HG02642 (cell line): Measurements from ENCODE around the gene ABCF1.

ENCODE experiments used
- ATAC-seq: cut with Tn5 transposase; IDR thresholded peaks from one replicate; pipeline ENCODE4 v1.9.1; 2021; ENCODE audit warnings: mild to moderate bottlenecking; ENCODE audit not compliant: unreplicated experiment, poor library complexity

ABCF1 gene

DNA sequence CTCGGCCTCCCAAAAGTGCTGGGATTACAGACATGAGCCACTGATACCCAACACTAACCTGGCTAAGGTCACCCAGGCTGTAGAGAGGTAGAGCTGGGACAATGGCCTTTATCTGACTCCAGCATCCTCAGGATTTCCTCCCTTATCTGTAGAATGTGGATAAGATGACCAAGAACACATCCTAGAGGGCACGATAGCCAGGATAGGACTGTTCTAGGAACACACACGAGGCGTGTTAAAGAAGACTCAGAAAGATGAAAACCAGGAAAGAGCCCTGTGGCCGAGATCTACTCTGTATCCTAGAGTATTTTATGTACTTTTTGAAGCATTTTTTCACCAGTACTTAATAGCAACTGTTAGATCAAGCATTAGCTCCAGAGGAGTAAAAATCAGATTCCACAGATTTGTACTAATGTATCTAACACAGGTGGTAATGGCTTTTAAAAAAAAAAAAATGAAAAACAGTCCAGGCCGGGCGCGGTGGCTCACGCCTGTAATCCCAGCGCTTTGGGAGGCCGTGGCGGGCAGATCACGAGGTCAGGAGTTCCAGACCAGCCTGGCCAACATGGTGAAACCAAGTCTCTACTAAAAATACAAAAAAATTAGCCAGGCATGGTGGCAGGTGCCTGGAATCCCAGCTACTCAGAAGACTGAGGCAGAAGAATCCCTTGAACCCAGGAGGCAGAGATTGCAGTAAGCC, 28.5 kb downstream of the ABCF1 start:
- ATAC-seq, result no peak

DNA sequence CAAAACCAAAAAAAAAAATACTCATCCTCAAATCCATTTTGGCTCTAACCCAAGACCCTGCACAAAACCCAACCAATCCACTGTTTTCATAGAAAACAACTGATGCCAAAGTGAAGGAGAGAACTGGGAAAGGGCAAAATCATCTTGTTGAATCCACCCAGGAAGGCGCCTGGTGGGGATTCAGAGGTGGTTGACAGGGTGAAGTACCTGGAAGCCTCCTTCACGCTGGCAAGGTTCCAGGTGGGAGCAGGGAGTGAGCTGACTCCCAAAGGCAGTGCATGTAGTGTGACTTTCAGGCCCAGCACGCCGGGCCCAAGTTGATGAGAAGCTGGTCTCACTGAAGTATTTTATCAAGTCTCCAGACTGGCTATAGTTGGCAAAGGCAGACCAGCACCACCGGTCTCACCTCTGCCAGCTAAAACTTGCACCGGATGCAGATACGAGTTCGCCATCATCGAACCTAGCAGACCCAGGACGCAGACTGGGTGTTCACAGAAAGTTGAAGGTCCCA, 29.3 kb downstream of the ABCF1 start:
- ATAC-seq, result no peak

DNA sequence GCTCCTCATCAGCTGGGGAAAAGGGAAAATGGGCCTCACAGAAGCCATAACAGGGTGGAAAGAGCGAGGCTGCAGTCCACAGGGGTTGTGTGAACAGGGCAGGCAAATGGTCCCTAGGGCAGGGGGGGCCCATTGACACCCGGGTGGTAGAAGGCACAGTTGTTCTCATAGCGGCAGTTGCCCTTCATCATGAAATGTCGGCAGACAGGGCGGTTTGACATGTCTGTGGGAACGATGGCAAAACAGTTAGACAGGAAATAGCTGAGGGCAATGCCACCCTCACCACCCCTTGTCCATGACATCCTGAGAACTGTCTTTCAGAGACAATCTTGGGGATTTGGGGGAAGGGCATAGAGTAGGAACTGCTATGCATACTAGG, 30.2 kb downstream of the ABCF1 start:
- ATAC-seq, result no peak

DNA sequence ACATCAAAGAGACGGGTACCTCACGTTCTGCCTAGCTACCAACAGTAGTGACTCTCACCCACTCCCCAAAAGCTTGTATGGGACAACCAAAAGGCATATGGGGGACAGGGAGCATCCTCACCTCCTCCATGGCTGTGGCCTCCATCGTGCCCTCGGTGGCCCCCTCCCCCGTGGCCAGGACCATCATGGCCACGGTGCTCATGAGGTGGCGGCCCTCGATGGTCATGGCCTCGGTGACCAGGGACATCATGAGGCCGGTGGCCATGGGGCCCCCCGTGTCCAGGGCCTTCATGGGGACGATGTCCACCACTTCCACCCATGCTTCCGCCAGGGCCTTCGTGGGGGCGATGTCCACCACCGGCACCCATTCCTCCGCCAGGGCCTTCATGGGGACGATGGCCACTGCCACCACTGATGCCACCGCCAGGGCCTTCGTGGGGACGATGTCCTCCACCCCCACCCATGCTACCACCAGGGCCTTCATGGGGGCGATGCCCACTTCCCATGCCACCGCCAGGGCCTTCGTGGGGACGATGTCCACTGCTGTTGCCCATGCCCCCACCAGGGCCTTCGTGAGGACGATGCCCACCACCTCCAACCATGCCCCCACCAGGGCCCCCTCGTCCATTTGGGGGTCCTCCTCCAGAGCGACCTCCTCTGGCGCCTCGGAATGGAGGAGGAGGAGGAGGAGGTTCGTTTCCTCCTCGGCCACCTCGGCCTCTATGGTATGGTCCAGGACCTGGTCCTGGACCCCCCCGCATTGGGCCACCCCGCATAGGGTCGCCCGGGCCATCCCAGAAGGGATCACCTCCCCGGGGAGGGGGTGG, 30.8 kb downstream of the ABCF1 start:
- no peak for ATAC-seq

DNA sequence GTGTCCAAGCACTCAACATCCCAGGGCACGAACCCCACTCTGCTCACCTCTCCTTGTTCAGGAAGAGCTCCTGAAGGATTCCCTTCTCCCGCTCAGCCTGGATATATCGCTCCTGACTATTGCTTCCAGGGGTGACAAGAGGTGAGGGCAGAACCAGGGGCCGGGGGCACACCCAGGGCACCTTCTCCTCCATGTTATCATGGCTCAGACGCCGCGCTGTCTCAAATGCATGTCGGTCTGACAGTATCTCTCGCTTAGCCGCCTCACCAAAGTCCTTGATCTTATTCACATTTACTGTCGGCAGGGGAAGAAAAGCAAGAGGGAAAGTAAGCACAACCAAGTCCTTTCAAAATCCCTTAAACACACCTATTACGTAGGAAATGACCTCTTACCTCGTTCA, 32.7 kb downstream of the ABCF1 start:
- ATAC-seq, result no peak

DNA sequence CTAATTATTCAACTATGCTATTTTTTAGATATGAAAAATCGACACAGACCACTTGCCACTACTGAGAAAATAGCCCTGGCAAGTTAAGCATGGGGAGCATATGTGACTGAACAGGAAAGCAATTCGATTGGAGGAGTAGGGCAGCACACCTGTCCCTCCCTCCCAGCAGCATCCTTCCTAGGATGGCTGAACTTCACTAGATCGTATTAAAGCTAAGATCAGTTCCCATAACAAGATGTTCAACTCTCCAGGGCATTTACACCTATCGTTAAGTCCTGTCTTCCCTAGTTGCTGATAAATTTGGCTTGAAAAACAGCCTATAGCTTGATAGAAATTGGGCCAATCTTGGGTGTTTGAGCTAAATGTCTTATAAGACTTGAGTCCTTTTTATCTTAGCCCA, 38.8 kb downstream of the ABCF1 start:
- ATAC-seq, result no peak

DNA sequence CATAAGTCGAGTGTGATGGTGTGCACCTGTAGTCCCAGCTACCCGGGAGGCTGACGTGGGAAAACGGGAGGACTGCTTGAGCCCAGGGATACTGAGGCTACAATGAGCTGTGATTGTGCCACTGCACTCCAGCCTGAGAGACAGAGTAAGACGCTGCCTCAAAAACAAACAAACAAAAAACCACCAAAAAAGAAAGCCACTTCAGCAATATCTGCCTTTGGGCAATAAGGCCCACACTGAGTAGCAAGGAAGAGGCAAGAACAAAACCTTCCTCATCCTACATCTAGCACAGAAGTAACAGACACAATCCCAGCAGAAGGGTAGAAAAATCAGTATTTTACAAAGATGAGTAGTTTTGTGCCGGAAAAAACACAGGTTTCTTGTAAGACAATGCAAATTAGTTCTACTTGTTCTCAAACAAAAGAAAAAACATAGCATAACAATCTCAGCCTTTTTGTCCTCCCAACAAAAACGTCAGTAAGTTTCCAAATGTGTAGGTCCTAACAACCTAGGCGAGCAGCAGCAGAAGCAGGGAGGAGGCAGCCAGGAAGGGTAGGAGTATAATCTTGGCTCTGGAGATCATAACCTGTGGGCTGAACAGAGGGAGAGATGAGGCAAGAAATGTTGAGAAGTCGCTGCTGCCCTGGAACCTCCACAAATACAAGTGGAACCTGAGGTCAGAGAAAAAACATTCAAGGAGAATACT, 40.1 kb downstream of the ABCF1 start:
- no peak for ATAC-seq

DNA sequence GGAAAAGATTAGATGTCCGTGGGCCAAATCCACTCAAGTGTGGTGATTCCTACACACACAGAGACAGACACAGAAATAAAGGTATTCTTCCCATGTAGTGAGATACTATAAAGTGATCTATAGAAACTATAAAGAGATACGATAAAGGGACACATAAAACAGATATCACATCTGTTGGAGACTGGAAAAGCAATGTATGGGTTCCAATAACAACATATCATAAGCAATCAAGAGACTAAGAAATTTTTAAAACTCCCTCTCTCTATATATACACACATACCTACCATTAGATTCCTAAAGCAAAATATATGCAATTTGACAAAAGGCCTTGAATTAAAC, 40.6 kb downstream of the ABCF1 start:
- ATAC-seq, result no peak

DNA sequence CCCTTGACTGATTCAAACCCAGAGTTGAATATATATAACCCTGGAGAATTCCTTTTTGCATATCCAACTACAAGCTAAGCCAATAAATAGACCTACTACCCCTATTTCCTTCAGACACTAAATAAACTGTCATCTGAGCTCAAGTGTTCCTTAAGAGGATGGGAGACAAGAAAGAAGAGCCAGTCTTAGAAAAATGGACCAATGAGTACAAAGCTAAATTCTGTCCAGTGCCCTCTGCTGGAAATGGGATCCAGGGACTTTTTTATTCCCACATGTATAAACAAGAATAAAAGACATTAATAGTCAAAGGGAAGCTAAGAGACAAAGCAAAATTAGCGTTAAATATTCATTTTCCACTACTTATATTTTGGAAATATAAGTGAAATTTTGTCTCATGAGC, 41.0 kb downstream of the ABCF1 start:
- no peak for ATAC-seq

DNA sequence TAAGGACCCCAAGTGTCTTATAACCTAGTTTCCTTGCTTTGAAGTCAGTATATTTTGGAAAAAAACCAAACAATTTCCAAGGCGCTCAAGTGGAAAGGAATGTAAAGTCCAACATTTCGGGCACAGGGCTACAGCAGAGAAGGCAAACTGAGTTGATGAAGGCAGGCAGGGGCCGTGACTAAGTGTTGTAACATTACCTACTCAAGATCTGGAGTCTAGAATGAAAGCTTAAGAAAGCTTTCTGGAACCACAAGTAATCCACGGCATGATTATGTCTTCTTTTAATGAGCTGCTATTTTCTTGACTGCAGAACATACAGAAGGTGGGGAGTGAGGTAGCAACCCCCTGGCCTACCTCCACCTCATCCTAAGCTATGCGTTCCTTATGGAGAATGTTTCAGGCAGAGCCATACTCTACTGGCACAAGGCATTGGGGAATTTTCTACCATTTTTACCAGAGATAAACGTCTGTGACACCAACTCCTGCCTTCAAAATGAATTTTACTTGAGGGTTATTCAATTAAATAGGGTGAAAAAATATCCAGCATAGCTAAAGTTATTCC, 41.5 kb downstream of the ABCF1 start:
- ATAC-seq, result no peak

DNA sequence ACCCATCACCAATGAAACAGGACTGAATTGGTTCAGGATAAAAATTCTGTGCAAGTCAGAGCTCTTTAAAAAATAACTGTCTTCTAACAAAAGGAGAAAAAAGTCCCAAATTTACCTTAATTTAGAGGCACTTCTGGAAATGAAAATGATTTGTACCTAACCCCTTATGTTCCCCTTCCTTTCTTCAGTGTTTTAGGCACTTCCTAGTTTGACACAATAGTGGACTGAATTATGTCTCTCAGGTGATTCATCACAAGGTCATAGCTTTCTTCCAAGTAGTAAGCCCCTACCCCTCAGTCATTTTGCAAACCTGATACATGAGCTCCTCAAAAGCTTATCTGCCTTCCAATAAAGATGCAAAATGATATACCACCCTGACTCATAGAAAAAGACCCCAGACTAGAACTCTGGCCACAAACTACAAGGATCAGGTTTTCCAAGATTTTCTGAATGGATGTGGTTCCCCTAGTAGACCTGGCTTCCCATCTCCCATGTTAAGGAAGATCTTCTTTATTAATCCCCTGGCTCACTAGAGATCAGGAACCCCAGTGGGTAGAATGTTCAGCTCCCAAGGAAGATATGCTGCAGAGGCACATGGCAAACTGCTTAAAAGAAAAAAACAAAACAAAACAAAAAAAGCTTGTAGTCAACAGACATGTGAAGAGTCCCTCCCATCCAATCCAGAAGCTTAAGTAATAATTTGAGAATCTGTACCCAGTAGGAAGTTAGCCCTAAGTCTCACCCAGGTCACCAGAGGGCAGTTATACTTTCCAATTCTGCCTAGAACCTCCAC, 42.2 kb downstream of the ABCF1 start:
- no peak for ATAC-seq

DNA sequence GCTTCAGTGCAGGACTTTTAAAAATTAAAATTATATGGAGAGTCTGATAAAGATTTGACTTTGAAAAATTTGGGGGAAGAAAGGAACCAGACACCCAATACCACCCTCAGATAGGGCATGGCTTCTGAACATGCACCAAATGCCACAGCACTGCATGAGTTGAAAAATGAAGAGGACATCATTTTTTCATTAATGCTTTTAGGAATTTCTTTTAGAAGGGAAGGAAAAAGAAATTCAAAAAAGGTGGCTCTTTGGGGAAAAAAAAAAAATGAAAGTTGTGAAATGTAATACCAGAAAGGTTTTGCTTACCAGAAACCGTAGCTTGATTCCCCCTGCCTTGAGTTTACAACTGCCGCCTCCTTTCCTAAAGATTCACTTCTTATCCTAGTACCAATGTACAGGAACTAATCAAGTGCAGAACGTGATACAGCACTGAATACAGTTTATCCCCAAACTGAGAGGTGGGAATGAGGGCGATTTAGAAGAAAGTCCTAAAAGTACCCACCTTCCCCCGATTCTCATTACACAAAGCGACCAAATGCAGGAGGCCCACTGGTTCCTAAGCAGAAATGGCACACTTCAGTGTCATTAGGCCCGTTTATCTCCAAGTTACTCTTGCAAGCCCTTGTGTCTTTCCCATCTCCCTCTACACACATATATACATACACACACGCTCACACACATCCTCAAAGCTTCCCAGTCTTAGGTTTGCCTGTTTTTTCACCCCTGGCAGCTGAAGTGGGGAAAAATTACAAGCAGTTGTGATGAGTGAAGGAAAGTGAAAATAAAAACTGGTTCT, 43.0 kb downstream of the ABCF1 start:
- ATAC-seq, result no peak

DNA sequence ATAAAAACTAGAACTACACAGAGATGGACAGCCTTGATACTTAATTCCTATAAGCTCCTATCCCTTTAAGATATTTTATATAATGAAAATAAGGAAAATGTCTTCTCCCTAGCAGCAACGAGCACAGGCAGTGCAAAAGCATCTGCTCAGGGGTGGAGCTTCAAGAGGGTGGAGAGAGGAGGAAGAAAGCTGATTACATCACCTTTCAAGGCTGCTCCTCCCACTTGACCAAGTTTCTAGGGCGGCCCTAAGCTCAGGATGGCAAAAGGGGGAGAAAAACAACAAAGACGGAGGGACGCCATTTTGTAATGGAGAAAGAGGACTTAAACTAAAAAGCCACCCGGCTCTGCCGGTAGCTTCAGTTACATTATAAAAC, 43.6 kb downstream of the ABCF1 start:
- peak; percentile 29 for ATAC-seq

DNA sequence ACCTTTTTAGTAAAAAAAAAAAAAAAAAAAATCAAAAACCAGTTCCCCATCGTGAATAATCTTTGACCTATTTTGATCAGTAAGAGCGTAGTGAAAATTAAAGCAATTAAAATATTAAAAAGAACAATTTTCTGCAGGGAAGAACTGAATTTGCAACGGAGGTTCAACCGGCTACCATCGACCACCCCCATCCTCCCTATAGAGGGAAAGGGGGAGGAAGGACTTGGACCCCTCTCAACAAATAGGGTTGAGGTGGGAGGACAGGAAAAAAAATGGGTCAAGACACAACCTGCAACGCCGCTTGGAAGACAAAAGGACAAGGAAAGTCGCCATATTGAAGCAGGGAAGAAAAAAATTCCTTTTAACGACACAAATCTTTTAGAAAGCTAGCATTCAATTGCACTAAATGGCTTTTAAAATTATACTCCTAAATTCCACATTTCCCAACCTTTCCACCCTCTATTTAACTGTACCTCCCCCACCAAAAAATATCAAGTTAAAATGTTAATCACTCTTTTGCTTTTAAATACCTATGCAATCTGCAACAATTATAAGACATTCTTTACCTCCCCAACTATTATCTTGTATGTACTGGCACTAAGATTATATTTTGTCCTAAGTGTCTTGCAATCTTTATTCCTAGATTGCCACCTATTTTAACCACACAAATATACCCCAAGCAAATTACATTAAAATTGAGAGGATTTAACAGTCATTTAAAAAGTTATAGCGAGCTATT, 44.1 kb downstream of the ABCF1 start:
- ATAC-seq, result no peak

DNA sequence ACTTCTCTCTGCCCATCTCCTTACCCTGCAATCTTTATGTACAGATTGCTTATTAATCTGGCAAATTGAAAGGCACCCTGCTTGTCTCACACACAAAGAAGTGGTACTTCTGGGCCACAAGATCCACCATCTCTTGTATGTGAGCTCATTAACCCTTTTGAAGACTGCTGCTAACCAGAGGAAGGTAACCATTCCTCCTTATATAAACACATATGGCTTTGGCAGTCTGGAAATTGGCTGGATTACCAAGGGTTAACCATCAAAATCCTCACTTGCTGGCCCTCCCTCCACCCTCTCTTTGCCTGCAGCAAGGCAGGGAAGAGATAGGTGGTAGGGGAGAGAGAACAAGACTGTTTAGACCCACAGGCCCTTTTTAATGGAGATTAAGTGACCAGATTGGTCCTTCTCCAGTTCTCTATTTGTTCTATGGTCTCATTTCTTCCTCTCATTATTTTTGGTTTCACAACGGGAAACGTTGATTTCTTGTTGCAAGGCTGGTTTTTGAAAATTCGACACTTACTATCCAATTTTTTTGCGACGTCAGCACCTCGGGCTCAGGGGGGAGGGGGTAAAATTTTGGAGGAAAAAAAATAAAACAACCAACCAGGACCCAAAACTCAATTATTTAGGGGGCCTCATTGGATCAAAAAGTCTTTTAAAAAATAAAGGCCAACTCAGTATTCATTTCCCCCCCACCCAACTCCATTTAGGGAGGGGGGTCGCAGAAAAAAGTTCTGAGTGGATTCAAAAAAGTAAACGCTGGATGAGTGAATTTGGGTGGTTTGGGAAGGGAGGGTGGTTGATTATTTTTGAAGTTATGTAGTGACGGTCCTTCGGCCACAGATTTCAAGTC, 44.9 kb downstream of the ABCF1 start:
- ATAC-seq, result no peak

DNA sequence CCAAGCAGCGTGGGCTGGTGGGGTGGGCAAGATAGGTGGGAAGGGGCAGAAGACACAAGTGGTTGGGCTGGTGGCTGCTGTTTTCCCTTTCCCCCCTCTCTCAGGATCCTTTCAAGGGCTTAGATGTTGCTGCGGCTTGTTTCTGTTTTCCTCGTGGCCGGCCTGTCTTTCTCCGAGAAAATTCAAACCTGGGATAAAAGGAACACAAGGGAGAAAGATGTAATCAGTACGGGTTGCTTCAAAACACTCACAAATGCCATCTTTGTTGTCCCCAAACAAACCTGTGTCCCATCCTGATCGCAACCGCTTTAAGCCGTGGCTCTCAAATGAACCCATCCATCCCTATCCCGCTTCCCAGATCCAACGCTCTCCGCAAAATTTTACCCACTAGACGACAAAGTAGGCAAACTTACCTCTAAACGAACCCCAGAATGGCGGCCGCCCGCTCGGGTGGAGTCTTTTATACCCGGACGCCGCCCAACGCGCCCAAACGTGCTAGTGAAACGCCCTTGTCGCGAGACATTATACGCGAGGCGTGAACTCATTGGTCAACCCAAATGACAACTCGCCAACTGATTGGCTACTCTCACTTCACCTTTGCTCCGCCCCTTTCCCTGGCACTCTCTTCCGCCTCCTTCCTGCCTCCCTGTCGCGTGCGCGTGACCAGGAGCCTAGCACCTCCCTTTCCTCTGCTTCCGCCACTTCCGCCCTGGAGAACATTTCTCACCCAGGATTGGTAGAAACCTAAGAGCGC, 45.7 kb downstream of the ABCF1 start, which contains the start of gene PPP1R10:
TSS of gene PPP1R10 (minus strand) at position 433 of the 754 bp plus-strand sequence. CDS start 7,299 bp downstream, outside the sequence.
- ATAC-seq, result peak; percentile 87
